ENCODE data around the gene COPS4.

Gene COPS4

DNA sequence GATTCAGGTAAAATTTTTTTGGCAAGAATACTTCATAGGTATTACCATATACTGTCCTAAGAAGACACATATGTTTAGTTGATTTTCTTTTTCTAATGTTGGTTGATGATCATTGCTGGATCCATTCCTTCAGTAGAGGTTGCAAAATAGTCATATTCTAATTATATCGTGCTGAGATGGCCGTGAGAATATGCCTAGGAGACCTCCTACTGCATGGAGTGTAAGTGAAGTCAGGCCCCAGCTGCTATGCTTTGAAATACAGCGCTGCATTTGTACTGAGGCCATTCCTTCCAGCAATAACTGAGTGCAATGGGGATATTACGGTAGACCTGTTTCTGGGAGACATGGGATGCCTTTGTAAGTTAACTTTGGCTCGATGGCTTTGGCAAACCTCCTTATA, 86.3 kb downstream of the COPS4 start:
- DNase-seq (ENCODE audit: low read depth, low spot score): no peak

DNA sequence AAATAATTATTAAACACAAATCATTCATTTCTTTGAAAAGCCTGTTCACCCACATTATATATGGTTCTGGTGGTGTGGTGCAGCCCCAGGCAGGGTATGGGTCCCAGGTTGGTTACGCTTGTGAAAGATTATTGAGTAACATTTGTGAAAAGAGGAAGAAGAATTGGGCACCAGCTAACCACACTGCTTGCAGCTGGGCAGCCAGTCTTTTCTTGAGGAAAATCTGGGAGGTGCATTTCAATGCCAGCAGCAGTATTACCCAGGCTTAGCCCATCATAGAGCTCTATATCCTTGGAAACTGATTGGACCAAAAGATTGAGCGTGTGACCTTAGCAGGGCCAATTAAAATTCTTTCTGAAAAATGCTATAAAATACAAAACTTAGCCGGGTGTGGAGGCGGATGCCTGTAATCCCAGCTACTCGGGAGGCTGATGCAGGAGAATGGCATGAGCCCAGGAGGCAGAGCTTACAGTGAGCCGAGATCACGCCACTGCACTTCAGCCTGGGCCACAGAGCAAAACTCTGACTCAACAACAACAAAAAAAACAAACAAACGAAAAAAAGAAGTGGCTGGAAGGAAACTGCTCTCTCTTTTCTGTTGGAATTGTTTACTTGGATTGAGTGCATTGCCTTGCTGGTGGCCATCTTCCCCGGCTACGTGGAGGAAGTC, 89.3 kb downstream of the COPS4 start:
- DNase-seq (ENCODE audit: low read depth, low spot score): no peak

All from activated CD4-positive, CD25-positive, alpha-beta regulatory T cell treated with anti-CD3 and anti-CD28 coated beads, Interleukin-2, amount 50 U/mL, for 16 hours (primary cell).